Measurements from ENCODE around the gene TENM3. TPM values are rescaled to one million over a fixed set of nuclear protein-coding genes. Genes with fewer than 3 reads are reported as not detected.

TENM3 gene
- total and polyA plus RNA-seq, 10 of the 15 experiments (the other 5 are each of a cell fraction or from before 2014, with no cell fraction given) = 0.01 to 1.7 (median 0.08) TPM; not detected in 2

DNA sequence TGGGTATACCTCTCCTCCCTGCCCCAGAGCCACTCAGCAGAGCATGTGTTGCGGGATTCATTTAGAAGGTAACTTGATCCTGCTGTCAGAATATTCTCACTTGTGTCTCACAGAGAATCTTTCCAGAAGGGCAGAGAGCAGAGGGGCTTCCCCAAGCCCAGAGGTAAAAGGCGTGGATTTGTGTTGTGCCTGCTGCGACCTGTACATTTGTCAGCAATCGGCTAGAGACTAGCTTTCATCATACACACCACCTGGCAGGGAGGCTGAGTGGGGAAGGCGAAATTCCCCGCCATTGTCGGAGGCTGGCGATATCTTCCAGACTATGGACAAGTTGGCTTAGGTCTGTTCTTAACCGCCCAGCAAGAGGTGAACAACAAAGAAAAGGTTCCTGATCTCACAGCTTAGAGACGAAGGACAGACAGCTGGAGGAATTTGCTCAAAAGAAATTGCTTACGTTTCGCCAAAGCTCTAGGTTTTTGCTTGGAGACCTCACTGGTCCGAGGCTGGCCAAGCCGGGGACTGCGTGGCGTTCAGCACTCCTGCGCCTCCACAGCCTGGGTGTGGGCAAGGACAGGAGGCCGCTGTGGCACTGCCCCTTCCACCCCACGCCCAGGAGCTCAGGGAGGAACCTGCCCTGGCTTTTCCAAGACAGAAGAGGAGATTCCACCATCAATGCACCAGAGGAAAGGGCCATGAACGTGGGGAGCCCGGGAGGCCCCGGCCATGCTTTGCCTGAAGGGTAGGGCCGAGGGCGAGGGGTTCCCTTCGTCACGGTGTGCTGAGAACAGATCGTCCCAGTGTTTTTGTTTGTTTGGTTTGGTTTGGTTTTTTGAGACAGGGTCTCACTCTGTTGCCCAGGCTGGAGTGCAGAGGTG lies 604.6 kb downstream of the TENM3 start:
- WGBS (ENCODE audit: insufficient coverage, insufficient replicate concordance, low lambda C conversion rate, missing lambda C conversion rate) = 62% methylated on average over 26 of the region's 27 CpGs
- no peak for ATAC-seq

More for the DNA sequence above, 604.6 kb downstream of the TENM3 start:
- RAD21 ChIA-PET (ENCODE audit: unreplicated experiment) = no interaction called here
- no TSS peak for BruUV-seq (replicated peaks)
- no peaks in the 10 kb centered on the region for H3K36me3 ChIP-seq (ENCODE audit: control insufficient read depth in 2 of 2, insufficient read depth in 2 of 2, low read length in 1 of 2)
- H4K20me1 ChIP-seq (ENCODE audit: control insufficient read depth, insufficient read depth) = no peaks in the 10 kb centered on the region
- no peak overlapping the region for H3K27ac ChIP-seq (ENCODE audit: control insufficient read depth, insufficient read depth)
- SMC1A ChIA-PET (ENCODE audit: uncharacterized antibody, unreplicated experiment) = no interaction called here
- TF ChIP-seq, protein P1, sequence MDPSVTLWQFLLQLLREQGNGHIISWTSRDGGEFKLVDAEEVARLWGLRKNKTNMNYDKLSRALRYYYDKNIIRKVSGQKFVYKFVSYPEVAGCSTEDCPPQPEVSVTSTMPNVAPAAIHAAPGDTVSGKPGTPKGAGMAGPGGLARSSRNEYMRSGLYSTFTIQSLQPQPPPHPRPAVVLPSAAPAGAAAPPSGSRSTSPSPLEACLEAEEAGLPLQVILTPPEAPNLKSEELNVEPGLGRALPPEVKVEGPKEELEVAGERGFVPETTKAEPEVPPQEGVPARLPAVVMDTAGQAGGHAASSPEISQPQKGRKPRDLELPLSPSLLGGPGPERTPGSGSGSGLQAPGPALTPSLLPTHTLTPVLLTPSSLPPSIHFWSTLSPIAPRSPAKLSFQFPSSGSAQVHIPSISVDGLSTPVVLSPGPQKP (IDR thresholded peaks at IDR 0.05; ENCODE audit: low read depth, low read length) = no peak
- TF ChIP-seq RFX5 (IDR thresholded peaks at IDR 0.05; ENCODE audit: low read depth, low read length) = no peak
- TF ChIP-seq, protein P2, sequence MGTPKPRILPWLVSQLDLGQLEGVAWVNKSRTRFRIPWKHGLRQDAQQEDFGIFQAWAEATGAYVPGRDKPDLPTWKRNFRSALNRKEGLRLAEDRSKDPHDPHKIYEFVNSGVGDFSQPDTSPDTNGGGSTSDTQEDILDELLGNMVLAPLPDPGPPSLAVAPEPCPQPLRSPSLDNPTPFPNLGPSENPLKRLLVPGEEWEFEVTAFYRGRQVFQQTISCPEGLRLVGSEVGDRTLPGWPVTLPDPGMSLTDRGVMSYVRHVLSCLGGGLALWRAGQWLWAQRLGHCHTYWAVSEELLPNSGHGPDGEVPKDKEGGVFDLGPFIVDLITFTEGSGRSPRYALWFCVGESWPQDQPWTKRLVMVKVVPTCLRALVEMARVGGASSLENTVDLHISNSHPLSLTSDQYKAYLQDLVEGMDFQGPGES (IDR thresholded peaks at IDR 0.05) = no peak
- TF ChIP-seq STAT1 (conservative IDR thresholded peaks at IDR 0.05) = no peak
- TF ChIP-seq, protein P3, sequence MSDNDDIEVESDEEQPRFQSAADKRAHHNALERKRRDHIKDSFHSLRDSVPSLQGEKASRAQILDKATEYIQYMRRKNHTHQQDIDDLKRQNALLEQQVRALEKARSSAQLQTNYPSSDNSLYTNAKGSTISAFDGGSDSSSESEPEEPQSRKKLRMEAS (IDR thresholded peaks at IDR 0.05; ENCODE audit: low read depth, low read length) = no peak
- no peak for TF ChIP-seq CREB1 (IDR thresholded peaks at IDR 0.05; ENCODE audit: low read depth)
- no peak for TF ChIP-seq ETV6 (conservative IDR thresholded peaks at IDR 0.05 in 1 of 2, IDR thresholded peaks at IDR 0.05 in 1 of 2; ENCODE audit: borderline replicate concordance in 1 of 2, low read depth in 1 of 2)
- TF ChIP-seq, protein P4, sequence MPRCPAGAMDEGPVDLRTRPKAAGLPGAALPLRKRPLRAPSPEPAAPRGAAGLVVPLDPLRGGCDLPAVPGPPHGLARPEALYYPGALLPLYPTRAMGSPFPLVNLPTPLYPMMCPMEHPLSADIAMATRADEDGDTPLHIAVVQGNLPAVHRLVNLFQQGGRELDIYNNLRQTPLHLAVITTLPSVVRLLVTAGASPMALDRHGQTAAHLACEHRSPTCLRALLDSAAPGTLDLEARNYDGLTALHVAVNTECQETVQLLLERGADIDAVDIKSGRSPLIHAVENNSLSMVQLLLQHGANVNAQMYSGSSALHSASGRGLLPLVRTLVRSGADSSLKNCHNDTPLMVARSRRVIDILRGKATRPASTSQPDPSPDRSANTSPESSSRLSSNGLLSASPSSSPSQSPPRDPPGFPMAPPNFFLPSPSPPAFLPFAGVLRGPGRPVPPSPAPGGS (IDR thresholded peaks at IDR 0.05; ENCODE audit: borderline replicate concordance, insufficient read depth, low read depth, low read length, poor library complexity, severe bottlenecking) = no peak
- no peak for TF ChIP-seq FOXK2 (IDR thresholded peaks at IDR 0.05)
- TF ChIP-seq, protein P5, sequence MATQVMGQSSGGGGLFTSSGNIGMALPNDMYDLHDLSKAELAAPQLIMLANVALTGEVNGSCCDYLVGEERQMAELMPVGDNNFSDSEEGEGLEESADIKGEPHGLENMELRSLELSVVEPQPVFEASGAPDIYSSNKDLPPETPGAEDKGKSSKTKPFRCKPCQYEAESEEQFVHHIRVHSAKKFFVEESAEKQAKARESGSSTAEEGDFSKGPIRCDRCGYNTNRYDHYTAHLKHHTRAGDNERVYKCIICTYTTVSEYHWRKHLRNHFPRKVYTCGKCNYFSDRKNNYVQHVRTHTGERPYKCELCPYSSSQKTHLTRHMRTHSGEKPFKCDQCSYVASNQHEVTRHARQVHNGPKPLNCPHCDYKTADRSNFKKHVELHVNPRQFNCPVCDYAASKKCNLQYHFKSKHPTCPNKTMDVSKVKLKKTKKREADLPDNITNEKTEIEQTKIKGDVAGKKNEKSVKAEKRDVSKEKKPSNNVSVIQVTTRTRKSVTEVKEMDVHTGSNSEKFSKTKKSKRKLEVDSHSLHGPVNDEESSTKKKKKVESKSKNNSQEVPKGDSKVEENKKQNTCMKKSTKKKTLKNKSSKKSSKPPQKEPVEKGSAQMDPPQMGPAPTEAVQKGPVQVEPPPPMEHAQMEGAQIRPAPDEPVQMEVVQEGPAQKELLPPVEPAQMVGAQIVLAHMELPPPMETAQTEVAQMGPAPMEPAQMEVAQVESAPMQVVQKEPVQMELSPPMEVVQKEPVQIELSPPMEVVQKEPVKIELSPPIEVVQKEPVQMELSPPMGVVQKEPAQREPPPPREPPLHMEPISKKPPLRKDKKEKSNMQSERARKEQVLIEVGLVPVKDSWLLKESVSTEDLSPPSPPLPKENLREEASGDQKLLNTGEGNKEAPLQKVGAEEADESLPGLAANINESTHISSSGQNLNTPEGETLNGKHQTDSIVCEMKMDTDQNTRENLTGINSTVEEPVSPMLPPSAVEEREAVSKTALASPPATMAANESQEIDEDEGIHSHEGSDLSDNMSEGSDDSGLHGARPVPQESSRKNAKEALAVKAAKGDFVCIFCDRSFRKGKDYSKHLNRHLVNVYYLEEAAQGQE (IDR thresholded peaks at IDR 0.05; ENCODE audit: low read depth, low read length) = no peak
- no peak for TF ChIP-seq HDAC6 (IDR thresholded peaks at IDR 0.05; ENCODE audit: unreplicated experiment)
- no peak for FAIRE-seq
- 0 out of 4 replicates have a peak, but pooled peaks cover 0 to 3% of the 10 kb centered on the region in 2 experiments for H3K27me3 ChIP-seq (replicated peaks in 1 of 2; ENCODE audit: control insufficient read depth in 2 of 2, insufficient read depth in 2 of 2, low read length in 1 of 2)
- H3K4me3 ChIP-seq = no peak overlapping the region
- H3K4me2 ChIP-seq (ENCODE audit: control insufficient read depth, insufficient read depth) = no peak overlapping the region
- no peaks in the 10 kb centered on the region for H3K9me3 ChIP-seq (replicated peaks; ENCODE audit: control insufficient read depth, insufficient read depth, low read length)
- no peak for DNase-seq (ENCODE audit: low read depth, low spot score)
- POLR2A ChIA-PET = no interaction called here
- CTCF ChIA-PET = interaction anchor here (0.6 kb wide), 1 partner anchor 24 kb away, joined by 4 read pairs; no protein-coding TSS in a partner anchor
- in situ Hi-C loops (cut with MboI) = no loop called here
- H3K79me2 ChIP-seq (ENCODE audit: control insufficient read depth, insufficient read depth, low read length) = no peaks in the 10 kb centered on the region
- no peak overlapping the region for H2AFZ ChIP-seq (ENCODE audit: control insufficient read depth, low read depth, low read length)
- no peak overlapping the region for H3K9ac ChIP-seq (ENCODE audit: control insufficient read depth, insufficient read depth, low read length)
- no peaks in the 10 kb centered on the region for H3K4me1 ChIP-seq (ENCODE audit: control insufficient read depth, insufficient read depth, low read length)
- intact Hi-C loops (cut with micrococcal nuclease; ENCODE audit: unreplicated experiment) = no loop called here

Measured in GM12878 (cell line).